ENCODE data around the gene AKR1A1. TPM values are rescaled to one million over a fixed set of nuclear protein-coding genes. Genes with fewer than 3 reads are reported as not detected.

Gene AKR1A1
- total and polyA plus RNA-seq, 2 donors (not counting 3 experiments of a cell fraction or from before 2014, with no cell fraction given): 172 to 227 TPM

- no peaks in the 10 kb centered on the region for H4K20me1 ChIP-seq (replicated peaks; ENCODE audit: control insufficient read depth, extremely low read depth, insufficient read depth, low read length)
- no peak overlapping the region for H3K9ac ChIP-seq (replicated peaks; ENCODE audit: extremely low read depth, insufficient read depth, low read length)
- DNase-seq (ENCODE audit: low read depth, low spot score) (peak; percentile 89), FAIRE-seq (peak; percentile 95)
- peak overlapping the region; percentile 42 for H3K27ac ChIP-seq (ENCODE audit: insufficient read depth, low read depth, low read length)
- H3K9me1 ChIP-seq (replicated peaks; ENCODE audit: control insufficient read depth, extremely low read depth, insufficient read depth, low read length): no peaks in the 10 kb centered on the region
- no peak overlapping the region for H3K4me3 ChIP-seq (replicated peaks in 1 of 3; ENCODE audit: insufficient read depth in 1 of 3, low read depth in 1 of 3, low read length in 3 of 3)
- H3K36me3 ChIP-seq (ENCODE audit: control insufficient read depth in 2 of 2, extremely low read depth in 1 of 2, insufficient read depth in 2 of 2, low read length in 2 of 2): no peaks in the 10 kb centered on the region
- peaks cover 27% of the 10 kb centered on the region for H3K4me1 ChIP-seq (ENCODE audit: control insufficient read depth, extremely low read depth, insufficient read depth, low read length)
- H3K27me3 ChIP-seq (ENCODE audit: control insufficient read depth in 2 of 2, insufficient read depth in 2 of 2, low read length in 2 of 2): no peaks in the 10 kb centered on the region
- no peaks in the 10 kb centered on the region for H3K9me3 ChIP-seq (replicated peaks; ENCODE audit: control insufficient read depth, insufficient read depth, low read length)
- ChIA-PET POLR2A (interaction anchor here (0.7 to 8.2 kb wide), 3 partner anchors 12 to 40 kb away, joined by 4 to 83 read pairs (median 5); partner anchors contain the start of genes NASP and PRDX1), CTCF (interaction anchor here (1.0 to 3.2 kb wide), 7 partner anchors 10 to 37 kb away, joined by 3 to 12 read pairs (median 4); partner anchors contain the start of gene PRDX1)
- dilution Hi-C loops (cut with MboI; ENCODE audit: extremely low pct_ligation_motif_present, low sequenced_read_pairs) (no loop called here), intact Hi-C loops (cut with micrococcal nuclease) (loop anchor here (1.0 kb wide), 1 partner anchor 22 kb away; the partner anchor contains the start of gene PRDX1)
- peak; percentile 19 for TF ChIP-seq FOS (IDR thresholded peaks at IDR 0.05; ENCODE audit: borderline replicate concordance, insufficient read depth, low read length)
- TF ChIP-seq MYC (IDR thresholded peaks at IDR 0.05; ENCODE audit: low read depth, low read length): peak; percentile 83
- no peak for TF ChIP-seq CTCF (IDR thresholded peaks at IDR 0.05; ENCODE audit: extremely low read depth in 1 of 2, insufficient read depth in 1 of 2, low read depth in 1 of 2, low read length in 2 of 2)
- peak; percentile 51 for TF ChIP-seq POLR2AphosphoS5 (IDR thresholded peaks at IDR 0.05; ENCODE audit: insufficient read depth, low read depth, low read length)
- H3K4me2 ChIP-seq (ENCODE audit: insufficient read depth, low read length): peak overlapping the region; percentile 66
- H3K79me2 ChIP-seq (ENCODE audit: control insufficient read depth, insufficient read depth, low read length): no peaks in the 10 kb centered on the region
- peak overlapping the region; percentile 36 for H2AFZ ChIP-seq (ENCODE audit: low read depth, low read length)
- no TSS peak for BruUV-seq (replicated peaks)
Measured at GRCh38 chr1:45543581-45544417, 6.8 kb upstream of the AKR1A1 start.

Measured in endothelial cell of umbilical vein (primary cell).